BE2C (cell line): ENCODE data around the gene MCOLN1.
A peak's percentile ranks its signal among the peaks of the same experiment; 100 is the strongest.

Experiments
- DNase-seq: peaks from one replicate; pipeline ENCODE4 v3.0.0-alpha.2; 2020
- H3K27me3 ChIP-seq: fragments of 250-450 bp; sonication (Bioruptor Pico); 2 replicates; pipeline ENCODE4 v1.5.1; 2020; ENCODE audit warnings: mild to moderate bottlenecking
- H3K36me3 ChIP-seq: fragments of 250-450 bp; sonication (Bioruptor Pico); 2 replicates; pipeline ENCODE4 v1.5.1; 2020; ENCODE audit warnings: mild to moderate bottlenecking
- H3K4me1 ChIP-seq: fragments of 250-450 bp; sonication (Bioruptor Pico); 2 replicates; pipeline ENCODE4 v1.5.1; 2020
- H3K4me3 ChIP-seq: 2 replicates; pipeline ENCODE4 v1.5.1; 2011; ENCODE audit warnings: low read depth, low read length
- H3K9me3 ChIP-seq: fragments of 250-450 bp; sonication (Bioruptor Pico); 2 replicates; pipeline ENCODE4 v1.5.1; 2020
- TF ChIP-seq, protein P1 (sequence below): IDR thresholded peaks from 2 replicates; pipeline ENCODE4 v1.5.1; 2012; ENCODE audit warnings: mild to moderate bottlenecking, low read depth, low read length

Gene MCOLN1

DNA sequence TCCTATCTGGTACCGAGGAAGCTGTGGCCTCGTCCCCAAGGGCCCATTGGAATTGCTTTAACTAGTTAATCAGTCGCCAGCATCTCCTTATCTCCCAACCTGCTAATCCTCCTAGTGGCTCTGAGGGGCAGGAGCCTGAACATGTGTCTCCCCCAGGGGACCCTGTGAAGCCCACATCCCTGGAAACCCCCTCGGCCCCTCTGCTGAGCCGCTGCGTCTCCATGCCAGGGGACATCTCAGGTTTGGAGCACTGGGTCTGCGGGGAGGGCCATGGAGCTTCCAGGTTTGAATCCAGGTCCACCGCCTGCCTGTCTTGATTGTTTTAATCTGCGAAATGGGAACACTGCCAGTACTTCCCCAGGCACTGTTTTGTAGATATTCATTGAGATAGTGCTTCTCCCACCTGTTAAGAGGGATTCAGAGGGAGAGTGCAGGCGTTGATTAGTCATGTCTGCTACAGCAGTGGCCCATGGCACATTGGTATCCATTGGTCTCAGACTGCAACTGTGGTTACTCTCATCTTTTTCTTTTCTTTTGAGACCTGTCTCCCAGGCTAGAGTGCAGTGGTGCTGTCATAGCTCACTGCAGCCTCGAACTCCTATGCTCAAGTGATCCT is 19.5 kb downstream of the MCOLN1 start:
- TF ChIP-seq, protein P1, sequence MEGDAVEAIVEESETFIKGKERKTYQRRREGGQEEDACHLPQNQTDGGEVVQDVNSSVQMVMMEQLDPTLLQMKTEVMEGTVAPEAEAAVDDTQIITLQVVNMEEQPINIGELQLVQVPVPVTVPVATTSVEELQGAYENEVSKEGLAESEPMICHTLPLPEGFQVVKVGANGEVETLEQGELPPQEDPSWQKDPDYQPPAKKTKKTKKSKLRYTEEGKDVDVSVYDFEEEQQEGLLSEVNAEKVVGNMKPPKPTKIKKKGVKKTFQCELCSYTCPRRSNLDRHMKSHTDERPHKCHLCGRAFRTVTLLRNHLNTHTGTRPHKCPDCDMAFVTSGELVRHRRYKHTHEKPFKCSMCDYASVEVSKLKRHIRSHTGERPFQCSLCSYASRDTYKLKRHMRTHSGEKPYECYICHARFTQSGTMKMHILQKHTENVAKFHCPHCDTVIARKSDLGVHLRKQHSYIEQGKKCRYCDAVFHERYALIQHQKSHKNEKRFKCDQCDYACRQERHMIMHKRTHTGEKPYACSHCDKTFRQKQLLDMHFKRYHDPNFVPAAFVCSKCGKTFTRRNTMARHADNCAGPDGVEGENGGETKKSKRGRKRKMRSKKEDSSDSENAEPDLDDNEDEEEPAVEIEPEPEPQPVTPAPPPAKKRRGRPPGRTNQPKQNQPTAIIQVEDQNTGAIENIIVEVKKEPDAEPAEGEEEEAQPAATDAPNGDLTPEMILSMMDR: no peak
- Histone ChIP-seq H3K9me3 (no peaks in the 10 kb centered on the region), H3K4me1 (peaks cover 2% of the 10 kb centered on the region; the same call in 1 of the 2 replicates), H3K36me3 (no peaks in the 10 kb centered on the region), H3K27me3 (no peaks in the 10 kb centered on the region), H3K4me3 (peak overlapping the region; percentile 43)
- DNase-seq: peak; percentile 9

DNA sequence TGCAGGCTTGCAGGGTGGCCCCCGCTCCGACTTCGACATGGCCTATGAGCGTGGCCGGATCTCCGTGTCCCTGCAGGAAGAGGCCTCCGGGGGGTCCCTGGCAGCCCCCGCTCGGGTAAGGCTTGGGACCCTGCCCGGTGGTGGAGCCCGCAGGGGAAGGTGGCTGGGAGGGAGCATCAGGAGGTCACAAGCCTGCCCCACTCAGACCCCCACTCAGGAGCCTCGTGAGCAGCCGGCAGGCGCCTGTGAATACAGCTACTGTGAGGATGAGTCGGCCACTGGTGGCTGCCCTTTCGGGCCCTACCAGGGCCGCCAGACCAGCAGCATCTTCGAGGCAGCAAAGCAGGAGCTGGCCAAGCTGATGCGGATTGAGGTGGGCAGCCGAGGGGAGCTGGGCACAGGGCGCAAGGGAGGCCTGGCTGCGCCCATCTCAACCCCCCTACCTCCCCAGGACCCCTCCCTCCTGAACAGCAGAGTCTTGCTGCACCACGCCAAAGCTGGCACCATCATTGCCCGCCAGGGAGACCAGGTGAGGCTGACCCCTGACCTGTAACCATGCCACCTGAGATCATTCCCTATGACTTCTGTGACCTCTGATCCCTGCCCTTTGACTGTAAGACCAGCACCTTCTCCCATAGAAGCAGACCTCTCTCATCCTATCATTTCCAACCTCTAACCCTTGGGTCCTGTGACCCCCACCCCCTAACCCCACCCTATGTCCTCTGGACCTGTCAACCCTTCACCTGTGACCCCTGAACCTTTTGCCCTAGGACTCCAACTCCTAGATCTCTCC is 20.3 kb downstream of the MCOLN1 start:
- H3K4me1 ChIP-seq: peaks cover 2% of the 10 kb centered on the region; the same call in 1 of the 2 replicates
- TF ChIP-seq, protein P1: no peak
- no peaks in the 10 kb centered on the region for H3K27me3 ChIP-seq
- DNase-seq: no peak
- no peak overlapping the region for H3K4me3 ChIP-seq
- no peaks in the 10 kb centered on the region for H3K9me3 ChIP-seq
- H3K36me3 ChIP-seq: no peaks in the 10 kb centered on the region

DNA sequence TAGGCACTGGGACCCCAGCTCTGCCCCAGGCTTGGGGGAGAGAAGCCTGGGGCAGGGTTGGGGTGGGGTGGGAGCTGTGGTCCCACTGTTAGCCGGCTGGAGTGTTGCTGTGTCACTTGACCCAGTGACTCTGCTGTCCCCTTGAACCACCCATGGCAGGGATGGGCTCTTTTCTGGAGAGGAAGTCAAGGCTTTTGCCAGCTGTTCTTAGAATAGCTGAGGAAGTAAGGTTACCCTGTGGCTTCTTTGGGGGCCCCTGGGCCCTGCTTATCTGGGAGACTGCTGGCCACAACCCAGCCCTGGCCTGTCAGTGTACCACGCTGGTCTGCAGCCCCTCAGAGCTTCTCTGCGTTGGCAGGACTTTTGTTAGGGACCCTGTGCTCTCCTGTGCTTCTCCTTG is 22.2 kb downstream of the MCOLN1 start:
- no peak for DNase-seq
- Histone ChIP-seq H3K4me3 (no peak overlapping the region), H3K9me3 (no peaks in the 10 kb centered on the region), H3K27me3 (no peaks in the 10 kb centered on the region), H3K4me1 (peaks cover 2% of the 10 kb centered on the region; the same call in 1 of the 2 replicates), H3K36me3 (no peaks in the 10 kb centered on the region)
- TF ChIP-seq, protein P1: no peak

DNA sequence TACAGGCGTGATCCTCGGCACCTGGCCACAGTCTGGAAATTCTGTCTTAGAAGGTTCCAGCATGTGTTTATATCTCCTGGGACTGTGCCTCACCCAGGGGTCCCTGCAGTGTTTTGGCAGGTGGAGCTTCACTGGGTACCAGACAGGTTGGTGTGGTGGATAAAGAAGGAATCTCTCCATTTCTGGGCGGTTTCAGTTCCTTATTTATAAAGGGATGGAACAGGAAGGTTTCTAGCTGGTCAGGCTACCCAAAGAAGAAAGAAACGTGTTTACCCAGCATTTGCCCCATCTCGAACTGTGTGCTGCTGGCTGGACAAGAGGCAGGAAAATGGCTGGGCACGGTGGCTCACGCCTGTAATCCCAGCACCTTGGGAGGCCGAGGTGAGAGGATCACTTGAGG is 22.9 kb downstream of the MCOLN1 start:
- no peaks in the 10 kb centered on the region for H3K36me3 ChIP-seq

DNA sequence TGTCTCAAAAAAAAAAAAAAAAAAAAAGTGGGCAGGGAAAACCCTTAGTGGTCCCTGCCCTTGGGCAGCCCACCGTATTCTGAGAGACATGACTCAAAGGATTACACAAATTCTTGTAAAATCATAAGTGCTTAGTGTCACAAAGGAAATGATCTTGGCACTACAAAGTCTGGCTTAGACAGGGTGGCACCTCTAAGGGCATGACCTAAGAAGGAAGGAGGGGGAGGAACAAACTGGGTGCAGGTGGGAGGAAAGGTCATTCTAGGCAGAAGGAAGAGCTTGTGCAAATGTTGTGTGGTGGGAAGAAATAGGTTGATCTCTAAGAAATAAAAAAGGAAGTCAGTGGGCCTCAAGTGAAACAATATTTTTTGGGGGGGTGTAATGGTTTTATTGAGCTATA is 23.5 kb downstream of the MCOLN1 start:
- Histone ChIP-seq H3K27me3 (no peaks in the 10 kb centered on the region), H3K36me3 (no peaks in the 10 kb centered on the region), H3K4me3 (no peak overlapping the region), H3K4me1 (peaks cover 2% of the 10 kb centered on the region; the same call in 1 of the 2 replicates), H3K9me3 (no peaks in the 10 kb centered on the region)
- DNase-seq: no peak
- TF ChIP-seq, protein P1: no peak

More for the DNA sequence above, 22.9 kb downstream of the MCOLN1 start:
- Histone ChIP-seq H3K4me1 (peaks cover 2% of the 10 kb centered on the region; the same call in 1 of the 2 replicates), H3K9me3 (no peaks in the 10 kb centered on the region), H3K27me3 (no peaks in the 10 kb centered on the region), H3K4me3 (no peak overlapping the region)
- no peak for DNase-seq
- TF ChIP-seq, protein P1: no peak

DNA sequence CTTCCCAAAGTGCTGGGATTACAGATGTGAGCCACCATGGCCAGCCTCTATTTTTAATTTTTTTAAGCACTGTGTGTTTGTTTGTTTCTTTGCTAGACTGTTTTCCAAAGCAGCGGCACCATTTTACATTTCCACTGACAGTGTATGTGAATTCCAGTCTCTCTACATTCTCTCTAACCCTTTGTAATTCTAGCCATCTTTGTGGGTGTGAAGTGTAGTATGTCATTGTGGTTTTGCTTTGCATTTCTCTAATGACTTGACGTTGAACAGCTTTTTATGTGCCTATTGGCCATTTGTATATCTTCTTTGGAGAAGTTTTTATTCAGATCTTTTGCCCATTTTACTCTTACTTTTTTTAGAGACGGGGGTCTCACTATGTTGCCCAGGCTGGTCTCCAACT is 24.7 kb downstream of the MCOLN1 start:
- no peaks in the 10 kb centered on the region for H3K36me3 ChIP-seq
- TF ChIP-seq, protein P1: no peak
- DNase-seq: no peak
- no peak overlapping the region for H3K4me3 ChIP-seq
- H3K9me3 ChIP-seq: no peaks in the 10 kb centered on the region
- H3K4me1 ChIP-seq: no peaks in the 10 kb centered on the region
- no peaks in the 10 kb centered on the region for H3K27me3 ChIP-seq
